Measurements from ENCODE around the gene ZNF598. TPM values are rescaled to one million over a fixed set of nuclear protein-coding genes. Genes with fewer than 3 reads are reported as not detected.
A peak's percentile ranks its signal among the peaks of the same experiment; 100 is the strongest.

ZNF598 gene
- total and polyA plus RNA-seq, 2 experiments from 2014 or later = 8.5 to 48.6 TPM

- Mint-ChIP-seq H3K27ac (peak within 1 kb of the TSS; percentile 97), H3K4me3 (peak within 1 kb of the TSS; percentile 99), H3K27me3 (ENCODE audit: insufficient read depth, low read depth, poor library complexity) (peaks cover 23% of the 10 kb centered on the region), H3K9me3 (peaks cover 3% of the 10 kb centered on the region; the same call in 1 of the 3 replicates), H3K4me1 (peaks cover 12% of the 10 kb centered on the region), H3K36me3 (ENCODE audit: low read depth) (peaks cover 16% of the 10 kb centered on the region)
- ATAC-seq = peak; percentile 94
- Histone ChIP-seq H3K4me1 (ENCODE audit: insufficient read depth) (peaks cover 14% of the 10 kb centered on the region; the same call in 1 of the 2 replicates), H2AFZ (peak within 1 kb of the TSS; percentile 80), H3K27me3 (ENCODE audit: insufficient read depth) (no peaks in the 10 kb centered on the region), H3K9me2 (ENCODE audit: insufficient read depth) (no peaks in the 10 kb centered on the region), H3K4me2 (peak within 1 kb of the TSS; percentile 81), H4K20me1 (replicated peaks; ENCODE audit: insufficient read depth) (no peaks in the 10 kb centered on the region; the same call in none of the 2 replicates), H3K27ac (ENCODE audit: low read depth) (peak within 1 kb of the TSS; percentile 82; the same call in 1 of the 2 replicates), H3K36me3 (ENCODE audit: insufficient read depth) (no peaks in the 10 kb centered on the region), H3K4me3 (peak within 1 kb of the TSS; percentile 96), H3K79me2 (replicated peaks; ENCODE audit: insufficient read depth) (peaks cover 21% of the 10 kb centered on the region), H3F3A (replicated peaks; ENCODE audit: low read depth) (no peaks in the 10 kb centered on the region)
- TF ChIP-seq CTCF (conservative IDR thresholded peaks at IDR 0.05; ENCODE audit: low read depth in 2 of 2) (no peak), NANOG (IDR thresholded peaks at IDR 0.05; ENCODE audit: borderline replicate concordance) (no peak), ZNF114 (CRISPR knock-in tag; IDR thresholded peaks at IDR 0.05) (no peak), STAT1 (IDR thresholded peaks at IDR 0.05; ENCODE audit: unreplicated experiment) (no peak), POLR2AphosphoS5 (IDR thresholded peaks at IDR 0.05; ENCODE audit: low read depth) (peak; percentile 93), ETS1 (IDR thresholded peaks at IDR 0.05) (peak; percentile 99), JUNB (IDR thresholded peaks at IDR 0.05; ENCODE audit: unreplicated experiment) (no peak), ZNF462 (CRISPR knock-in tag; IDR thresholded peaks at IDR 0.05) (no peak), EZH2phosphoT487 (IDR thresholded peaks at IDR 0.05; ENCODE audit: unreplicated experiment) (no peak), EZH2 (IDR thresholded peaks at IDR 0.05; ENCODE audit: low read depth, unreplicated experiment) (no peak), ZNF331 (CRISPR knock-in tag; IDR thresholded peaks at IDR 0.05; ENCODE audit: low read depth) (no peak), CREB1 (CRISPR knock-in tag; IDR thresholded peaks at IDR 0.05; ENCODE audit: low read depth) (peak; percentile 100), REST (IDR thresholded peaks at IDR 0.05; ENCODE audit: unreplicated experiment) (no peak)
- peak; percentile 96 for DNase-seq (ENCODE audit: low spot score)
Measured at GRCh38 chr16:1971796-1972489, 37.7 kb downstream of the ZNF598 start, which contains the start of gene TBL3. TBL3 (plus strand) TSS chr16:1972053; CDS start chr16:1972165, 112 bp downstream.

Measured in GM23338 (cell line).